DND-41 (cell line): Measurements from ENCODE around the gene USP24.

Source experiments
- CTCF ChIP-seq: IDR thresholded peaks from 2 replicates; pipeline ENCODE4 v1.5.1; 2012; ENCODE audit warnings: borderline replicate concordance, low read length, moderate library complexity, mild to moderate bottlenecking; ENCODE audit not compliant: poor library complexity, severe bottlenecking; ENCODE audit errors: extremely low read depth
- EZH2 ChIP-seq: IDR thresholded peaks from 3 replicates; pipeline ENCODE4 v1.6.1; 2012; ENCODE audit warnings: borderline replicate concordance, low read depth, mild to moderate bottlenecking, moderate library complexity, low read length, inconsistent platforms; ENCODE audit not compliant: severe bottlenecking

DNA sequence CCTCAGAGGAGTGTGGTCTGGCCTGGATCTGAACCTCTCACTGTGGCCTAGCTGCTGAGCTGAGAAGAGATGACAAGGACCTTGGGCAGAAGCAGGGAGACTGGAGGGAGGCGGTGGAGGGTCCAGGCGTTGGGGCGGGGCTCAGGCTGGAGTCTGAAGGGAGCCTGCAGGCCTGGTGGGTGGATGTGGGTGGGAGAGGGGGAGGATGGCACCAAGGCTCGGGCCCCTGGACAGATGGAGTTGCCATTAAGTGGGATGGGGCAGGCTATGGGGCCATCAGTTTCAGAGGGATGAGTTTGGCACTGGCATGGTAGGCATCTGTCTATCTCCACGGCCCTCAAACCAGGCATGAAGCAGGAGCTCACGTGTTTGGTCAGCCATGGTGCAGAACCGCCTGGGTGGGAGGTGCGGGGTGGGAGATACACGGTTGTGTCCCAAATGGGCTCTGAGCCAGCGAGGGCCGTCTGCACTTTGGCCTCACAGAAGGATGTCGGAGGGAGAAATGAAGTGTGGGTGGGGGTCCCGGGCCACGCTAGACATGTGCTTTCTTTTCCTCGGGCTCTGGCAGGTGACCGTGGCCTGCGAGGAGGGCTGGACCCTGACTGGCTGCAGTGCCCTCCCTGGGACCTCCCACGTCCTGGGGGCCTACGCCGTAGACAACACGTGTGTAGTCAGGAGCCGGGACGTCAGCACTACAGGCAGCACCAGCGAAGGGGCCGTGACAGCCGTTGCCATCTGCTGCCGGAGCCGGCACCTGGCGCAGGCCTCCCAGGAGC lies 152.2 kb downstream of the USP24 start:
- TF ChIP-seq CTCF (no peak), EZH2 (no peak)
